ENCODE measurements around the gene ZNF282. TPM values are rescaled to one million over a fixed set of nuclear protein-coding genes. Genes with fewer than 3 reads are reported as not detected.
A peak's percentile ranks its signal among the peaks of the same experiment; 100 is the strongest.

The ZNF282 gene
- 15.7 and 20.7 TPM in 2 replicates for polyA plus RNA-seq (2014; cell fraction: cytosol; rRNA removed)
- polyA plus RNA-seq (2014; cell fraction: nucleus; rRNA removed): 17.6 and 21.2 TPM in 2 replicates

DNA sequence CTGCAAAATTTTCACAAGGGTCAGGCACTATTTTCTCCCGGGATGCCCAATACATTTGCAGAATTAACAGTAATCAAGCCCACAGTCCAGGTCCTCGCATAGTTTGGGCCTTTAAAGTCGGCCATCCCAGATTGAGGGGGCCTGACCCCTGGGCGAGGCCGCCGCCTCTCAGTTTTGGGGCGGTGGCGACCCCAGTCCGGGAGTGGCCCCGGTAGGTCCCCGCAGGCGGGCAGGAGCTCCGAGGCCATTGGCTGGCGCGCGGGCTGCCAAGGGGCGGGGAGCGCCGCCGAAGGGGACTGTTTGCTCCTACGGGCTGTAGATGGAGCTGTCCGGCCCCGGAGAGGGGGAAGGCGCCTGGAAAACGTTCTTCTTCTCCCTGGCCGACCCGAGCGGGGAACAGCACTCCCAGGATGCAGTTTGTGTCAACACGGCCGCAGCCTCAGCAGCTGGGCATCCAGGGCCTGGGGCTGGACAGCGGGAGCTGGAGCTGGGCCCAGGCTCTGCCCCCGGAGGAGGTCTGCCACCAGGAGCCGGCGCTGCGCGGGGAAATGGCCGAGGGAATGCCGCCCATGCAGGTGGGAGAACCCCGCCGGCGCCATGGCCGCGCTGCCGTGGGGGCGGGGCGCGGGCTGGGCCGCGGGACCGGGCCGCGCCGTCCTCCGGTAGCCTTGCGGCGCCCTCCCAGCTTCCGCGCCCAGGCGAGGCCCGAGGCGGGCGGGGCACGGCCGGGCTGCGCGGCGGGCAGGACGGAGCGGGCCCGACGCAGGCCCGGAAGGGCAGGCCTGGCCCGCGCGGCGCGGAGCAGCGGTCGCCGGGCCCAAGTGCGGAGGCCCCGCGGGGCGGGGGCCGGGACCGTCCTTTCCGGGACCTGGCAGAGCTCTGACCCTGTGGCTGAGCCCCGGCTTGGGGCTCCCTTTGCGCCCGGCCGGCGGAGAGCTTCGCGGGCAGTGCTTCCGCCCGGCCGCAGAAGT lies at the start of gene ZNF282:
Gene ZNF282 (plus strand): TSS at position 367 of the 971 bp plus-strand sequence. CDS start 44 bp downstream, at position 411.
- peak; percentile 88 for DNase-seq (ENCODE audit: low spot score)

DNA sequence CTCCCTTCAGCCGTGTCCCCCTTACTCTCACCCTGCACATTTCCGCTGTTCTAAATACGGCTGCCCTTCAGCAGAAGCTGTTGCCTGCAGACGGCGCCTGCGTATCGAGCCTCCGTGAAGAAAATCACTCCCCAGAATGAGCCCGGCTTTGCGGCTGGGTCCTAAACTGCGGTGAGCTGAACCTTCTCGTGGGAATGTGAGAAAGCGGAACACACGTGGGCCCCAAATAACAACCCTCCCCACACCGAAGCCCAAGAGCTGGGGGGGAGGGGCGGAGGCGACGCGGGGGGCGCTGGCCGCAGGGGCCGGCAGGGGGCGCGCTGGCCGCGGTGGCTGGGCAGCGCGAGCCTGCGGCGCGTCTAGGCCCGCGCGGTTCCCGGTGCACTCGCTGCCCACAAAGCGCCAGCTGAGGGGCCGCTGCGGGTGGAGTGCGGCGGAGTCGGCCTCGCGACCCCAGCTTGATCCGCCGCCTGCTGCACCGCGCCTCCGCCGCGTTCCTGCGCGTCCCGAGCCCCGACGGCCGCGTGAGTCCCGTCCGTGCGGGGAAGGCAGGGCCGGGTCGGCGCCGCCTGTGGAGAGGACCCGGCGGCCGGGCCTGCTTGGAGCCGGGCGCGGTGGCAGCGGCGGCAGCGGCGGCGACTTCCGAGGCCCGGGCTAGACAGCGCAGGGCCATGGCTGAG lies 48.1 kb upstream of the ZNF282 start, which contains the start of gene ZNF398:
Gene ZNF398 (plus strand): TSS at position 382 of the 680 bp plus-strand sequence. CDS start 290 bp downstream, at position 672.
- peak; percentile 77 for DNase-seq (ENCODE audit: low spot score)

DNA sequence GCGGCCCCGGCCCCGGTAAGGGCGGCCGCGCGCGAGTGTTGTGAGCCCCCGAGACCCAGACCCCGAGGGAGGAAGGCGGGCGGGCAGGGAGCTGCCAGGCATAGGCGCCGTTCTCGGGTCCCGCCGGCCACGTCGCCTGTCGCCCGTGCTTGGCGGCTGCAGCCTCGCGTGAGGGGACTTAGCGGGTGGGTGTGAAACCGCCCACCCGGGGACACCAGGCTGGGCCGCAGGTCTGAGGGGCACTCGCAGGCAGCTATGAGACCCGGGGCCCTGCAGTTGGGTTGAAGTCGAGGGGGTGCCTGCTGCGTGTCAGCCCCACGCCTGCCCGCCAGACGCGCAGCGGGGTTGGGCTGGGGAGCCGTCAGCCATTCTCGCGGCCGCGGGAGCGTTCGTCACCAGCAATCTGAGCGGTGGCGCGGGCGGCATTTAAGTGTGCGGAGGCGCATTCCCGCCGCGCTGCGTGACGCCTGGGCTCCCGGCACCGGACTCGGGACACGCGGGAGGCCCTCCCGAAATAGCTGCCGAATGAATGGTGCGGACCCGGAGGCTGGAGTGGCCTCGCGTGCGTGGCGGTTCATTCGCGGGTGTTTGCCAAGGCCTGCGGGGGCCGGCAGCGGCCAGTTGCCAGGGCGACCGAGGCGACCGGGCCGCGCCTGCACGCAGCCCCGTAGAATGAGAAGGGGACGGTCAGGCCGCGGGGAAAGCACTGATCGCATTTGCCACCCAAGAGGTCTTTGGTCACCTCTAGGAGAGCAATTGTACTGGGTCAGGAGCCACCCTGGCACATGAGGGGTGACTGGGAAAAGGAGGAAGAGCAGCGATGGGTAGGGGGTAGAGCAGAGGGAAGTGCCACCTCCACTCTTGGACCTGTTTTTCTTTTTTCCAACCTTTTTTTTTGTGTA lies 47.3 kb upstream of the ZNF282 start:
- peak; percentile 44 for DNase-seq (ENCODE audit: low spot score)

DNA sequence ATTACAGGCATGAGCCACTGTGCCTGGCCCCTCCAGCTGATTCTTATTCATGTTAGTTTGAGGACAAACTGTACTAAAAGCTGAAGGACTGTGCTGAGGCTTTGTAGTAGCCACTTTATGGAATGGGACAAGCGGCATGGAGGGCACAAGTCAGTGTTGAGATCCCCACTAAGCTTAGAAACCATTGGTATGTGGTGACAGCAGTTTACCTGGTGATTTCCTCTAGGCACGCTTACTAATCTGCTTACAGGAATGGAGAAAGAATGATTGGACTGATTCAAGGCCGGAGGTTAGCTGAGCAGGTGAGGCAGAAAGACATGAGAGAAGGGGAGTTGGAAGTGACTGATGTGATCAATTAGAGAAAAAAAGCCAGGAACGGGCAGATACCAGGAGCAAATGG lies 44.4 kb upstream of the ZNF282 start:
- DNase-seq (ENCODE audit: low spot score): no peak

DNA sequence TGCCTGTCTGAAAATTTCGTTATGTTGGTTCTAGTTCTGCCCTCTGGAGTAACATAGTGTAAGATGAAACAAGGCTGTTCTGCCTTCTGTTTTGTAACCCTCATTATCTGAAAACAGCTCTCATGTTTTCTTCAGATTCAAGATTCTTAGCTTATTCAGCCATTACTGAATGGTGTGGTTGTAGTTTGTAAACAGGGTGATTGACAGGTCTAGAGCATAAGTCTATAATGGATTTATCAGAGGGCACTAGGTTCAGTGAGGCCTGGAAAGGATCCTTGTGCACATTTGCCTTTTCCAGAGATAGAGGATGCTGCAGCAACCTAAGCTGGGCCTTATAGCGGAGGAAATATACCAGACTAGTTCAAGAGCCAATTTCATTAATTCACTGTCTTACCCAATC lies 42.0 kb upstream of the ZNF282 start:
- no peak for DNase-seq (ENCODE audit: low spot score)

DNA sequence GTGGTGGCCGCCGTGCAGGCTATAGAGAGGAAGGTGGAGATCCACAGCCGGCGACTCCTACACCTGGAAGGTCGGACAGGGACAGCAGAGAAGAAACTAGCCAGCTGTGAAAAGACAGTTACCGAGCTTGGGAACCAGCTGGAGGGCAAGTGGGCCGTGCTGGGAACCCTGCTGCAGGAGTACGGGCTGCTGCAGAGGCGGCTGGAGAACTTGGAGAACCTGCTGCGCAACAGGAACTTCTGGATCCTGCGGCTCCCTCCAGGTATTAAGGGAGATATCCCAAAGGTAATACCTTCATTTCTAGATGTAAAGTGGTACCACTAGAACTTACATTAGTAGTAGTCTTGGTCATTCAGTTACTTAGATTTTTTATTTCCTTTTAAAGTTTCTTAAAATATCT lies 41.3 kb upstream of the ZNF282 start:
- DNase-seq (ENCODE audit: low spot score): no peak

DNA sequence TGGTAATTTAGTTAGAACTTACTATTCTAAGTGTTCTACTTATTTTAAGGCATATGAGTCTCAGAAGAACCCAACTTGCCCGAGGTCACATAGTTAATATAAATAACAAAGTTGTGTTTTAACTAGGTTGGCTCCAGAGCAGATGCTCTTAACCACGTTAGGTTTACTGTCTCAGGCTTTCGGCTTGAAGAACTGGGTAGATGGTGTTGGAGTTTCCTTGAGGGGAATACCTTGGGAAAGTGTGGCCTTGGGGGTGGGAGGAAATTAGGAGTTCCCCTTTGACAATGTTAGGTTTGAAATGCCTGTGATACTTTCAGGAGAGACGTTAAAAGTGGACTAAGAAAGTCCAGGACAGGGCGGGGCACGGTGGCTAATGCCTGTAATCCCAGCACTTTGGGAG lies 38.4 kb upstream of the ZNF282 start:
- DNase-seq (ENCODE audit: low spot score): no peak

DNA sequence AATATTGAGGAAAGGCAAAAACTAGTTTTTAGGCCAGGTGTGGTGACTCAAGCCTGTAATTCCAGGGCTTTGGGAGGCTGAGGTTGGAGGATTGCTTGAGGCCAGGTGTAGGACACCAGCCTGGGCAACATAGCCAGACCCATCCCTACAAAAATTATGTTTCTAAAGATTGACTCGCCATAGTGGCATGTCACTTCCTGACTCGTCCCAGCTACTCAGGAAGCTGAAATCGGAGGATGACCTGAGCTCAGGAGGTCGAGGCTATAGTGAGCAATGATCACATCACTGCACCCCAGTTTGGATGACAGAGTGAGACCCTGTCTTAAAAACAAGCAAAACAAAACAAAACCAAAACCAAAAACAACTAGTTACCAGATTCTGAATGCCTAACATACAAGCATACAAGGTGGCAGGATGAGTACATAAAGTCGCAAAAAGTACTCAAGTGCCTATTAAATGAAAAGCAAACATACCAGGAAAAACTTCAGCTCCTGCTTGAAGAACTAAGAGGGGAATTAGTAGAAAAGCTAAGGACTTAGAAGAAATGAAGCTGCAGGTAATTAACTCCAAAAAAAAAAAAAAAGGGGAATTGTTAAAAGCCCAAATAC lies 34.0 kb upstream of the ZNF282 start:
- DNase-seq (ENCODE audit: low spot score): no peak

DNA sequence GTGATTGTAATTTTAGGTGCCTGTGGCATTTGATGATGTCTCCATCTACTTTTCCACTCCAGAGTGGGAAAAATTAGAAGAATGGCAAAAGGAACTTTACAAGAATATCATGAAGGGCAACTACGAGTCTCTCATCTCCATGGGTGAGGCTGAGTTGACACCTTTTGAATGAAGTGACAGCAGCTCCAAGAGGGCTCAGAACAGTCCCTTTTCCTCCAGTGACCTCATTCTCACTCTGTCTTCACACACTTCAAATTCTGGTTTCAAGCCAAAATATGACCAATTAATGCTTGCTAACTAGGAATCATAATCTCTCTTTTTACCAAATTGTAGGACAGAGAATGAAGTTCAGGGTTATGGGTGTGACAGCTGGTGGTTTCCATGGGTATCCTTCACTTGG lies 29.2 kb upstream of the ZNF282 start:
- no peak for DNase-seq (ENCODE audit: low spot score)

DNA sequence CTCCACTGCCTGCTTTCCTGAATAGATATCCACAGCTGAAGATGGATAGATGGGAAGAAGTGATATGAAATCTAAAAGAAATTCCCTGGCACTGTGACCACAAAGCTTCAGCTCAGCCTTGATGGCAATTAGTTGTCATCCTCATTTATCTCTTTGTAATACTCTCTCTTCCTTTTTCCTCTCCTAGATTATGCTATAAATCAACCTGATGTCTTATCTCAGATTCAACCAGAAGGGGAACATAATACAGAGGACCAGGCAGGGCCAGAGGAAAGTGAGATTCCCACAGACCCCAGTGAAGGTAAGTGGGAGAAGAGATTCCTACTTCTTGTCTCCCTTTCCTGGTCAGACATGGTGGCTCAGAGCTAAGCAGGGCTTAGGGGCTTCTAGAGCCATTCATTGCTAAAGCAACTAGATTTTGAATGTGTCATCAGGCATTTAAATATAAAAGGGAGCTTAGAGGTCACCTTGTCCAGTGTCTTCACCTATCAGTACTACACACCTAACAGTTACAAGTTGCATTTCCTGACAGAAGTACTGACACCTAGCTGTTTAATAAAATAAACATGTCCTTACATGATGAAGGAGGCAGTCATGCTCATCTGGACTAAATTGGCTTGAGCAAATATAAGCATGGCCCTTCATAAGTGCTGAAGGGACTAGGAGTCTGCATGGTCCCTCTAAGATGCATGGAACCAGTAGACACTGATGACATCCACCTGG lies 28.6 kb upstream of the ZNF282 start:
- DNase-seq (ENCODE audit: low spot score): no peak

DNA sequence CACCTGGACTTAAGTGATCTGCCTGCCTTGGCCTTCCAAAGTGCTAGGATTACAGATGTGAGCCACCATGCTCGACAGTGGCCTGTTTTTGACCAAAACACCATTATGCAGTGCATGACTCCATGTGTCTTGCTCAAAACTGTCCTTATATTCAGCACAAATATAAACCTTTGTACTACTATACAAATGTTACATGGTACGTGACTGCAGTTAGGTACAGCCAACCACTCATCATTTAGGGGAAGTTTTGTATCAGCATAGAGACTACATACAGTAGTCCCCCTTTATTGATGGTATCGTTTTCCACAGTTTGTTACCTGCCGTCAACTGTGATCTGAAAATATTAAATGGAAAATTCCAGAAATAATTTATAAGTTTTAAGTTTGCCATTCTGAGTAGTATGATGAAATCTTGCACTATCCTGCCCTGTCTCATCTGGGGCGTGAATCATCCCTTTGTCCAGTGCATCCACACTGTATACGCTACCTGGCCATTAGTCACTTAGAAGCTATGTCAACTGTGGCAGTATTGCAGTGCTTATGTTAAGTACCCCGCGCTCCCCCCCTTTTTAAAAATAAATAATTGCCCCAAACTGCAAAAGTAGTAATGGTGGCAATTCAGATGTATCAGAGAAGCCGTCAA lies 23.3 kb upstream of the ZNF282 start:
- DNase-seq (ENCODE audit: low spot score): no peak

DNA sequence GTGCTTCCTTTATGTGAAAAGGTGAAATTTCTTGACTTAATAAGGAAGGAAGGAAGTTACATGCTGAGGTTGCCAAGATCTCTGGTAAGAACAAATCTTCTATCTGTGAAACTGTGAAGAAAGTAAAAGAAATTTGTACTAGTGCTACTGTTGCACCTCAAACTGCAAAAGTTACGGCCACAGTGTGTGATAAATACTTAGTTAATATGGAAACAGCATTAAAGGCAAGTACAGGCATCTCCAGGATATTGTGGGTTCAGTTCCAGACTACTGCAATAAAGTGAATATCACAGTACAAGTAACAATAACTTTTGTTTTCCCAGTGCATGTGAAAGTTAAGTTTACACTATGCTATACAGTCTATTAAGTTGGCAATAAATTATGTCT lies 22.8 kb upstream of the ZNF282 start:
- no peak for DNase-seq (ENCODE audit: low spot score)

DNA sequence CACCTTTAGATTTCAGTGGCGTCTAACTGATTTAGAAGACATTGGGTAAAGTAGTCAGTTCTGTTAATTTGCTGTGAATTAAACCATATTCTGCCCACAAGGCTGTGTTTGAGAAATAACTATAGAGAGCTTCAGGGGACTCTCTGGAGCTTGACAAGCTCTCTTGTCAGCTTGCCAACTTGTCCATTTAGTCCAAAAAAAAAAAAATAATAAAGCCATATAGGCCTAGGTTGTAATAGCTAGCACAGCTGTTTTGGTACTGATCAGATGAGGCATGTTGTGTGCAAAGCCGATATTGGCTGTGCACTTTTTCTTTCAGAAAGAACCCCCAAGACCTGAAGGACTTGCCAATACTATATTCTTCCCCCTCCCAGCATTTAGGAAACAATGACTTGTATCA lies 20.2 kb upstream of the ZNF282 start:
- DNase-seq (ENCODE audit: low spot score): no peak

DNA sequence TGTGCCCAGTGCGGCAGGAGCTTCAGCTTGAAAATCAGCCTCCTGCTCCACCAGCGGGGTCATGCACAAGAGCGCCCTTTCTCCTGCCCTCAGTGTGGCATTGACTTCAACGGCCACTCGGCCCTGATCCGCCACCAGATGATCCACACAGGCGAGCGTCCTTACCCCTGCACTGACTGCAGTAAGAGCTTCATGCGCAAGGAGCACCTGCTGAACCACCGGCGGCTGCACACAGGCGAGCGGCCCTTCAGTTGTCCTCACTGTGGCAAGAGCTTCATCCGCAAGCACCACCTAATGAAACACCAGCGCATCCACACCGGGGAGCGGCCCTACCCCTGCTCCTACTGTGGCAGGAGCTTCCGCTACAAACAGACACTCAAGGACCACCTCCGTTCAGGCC lies 16.1 kb upstream of the ZNF282 start:
- DNase-seq (ENCODE audit: low spot score): no peak

DNA sequence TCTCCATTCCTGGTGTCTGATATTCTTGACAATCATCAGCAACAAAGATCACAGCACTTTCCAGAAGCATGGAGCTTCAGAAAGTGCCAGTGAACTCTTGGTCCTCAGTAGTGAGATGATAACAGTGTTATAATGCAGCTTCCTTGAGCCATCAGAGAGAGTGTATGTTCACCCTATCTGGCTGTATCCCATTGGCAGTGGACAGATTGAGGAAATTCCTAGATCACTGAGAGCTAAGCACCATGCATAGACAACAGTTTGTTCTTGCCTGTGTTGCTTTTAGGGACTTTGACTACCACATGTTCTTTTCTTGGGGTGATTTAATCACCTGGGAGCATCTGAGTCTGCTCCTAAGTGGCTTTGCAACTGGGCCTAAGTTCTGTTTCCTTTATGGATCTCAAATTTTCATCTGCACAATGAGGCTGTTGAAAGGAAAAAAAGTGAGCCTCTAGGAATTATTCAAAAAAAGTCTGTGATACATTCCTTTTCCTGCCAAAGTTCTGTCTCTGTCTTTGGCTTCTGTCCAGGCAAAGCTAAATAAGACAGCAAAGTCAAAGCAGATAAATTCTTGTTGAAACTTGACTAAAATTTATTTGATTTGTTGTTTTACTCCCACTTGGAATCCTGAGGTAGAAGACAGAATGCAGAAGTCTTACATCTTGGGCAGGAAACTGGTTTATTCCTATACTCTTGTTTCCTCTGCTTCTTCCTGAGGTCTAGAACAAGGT lies 14.5 kb upstream of the ZNF282 start:
- DNase-seq (ENCODE audit: low spot score): no peak

DNA sequence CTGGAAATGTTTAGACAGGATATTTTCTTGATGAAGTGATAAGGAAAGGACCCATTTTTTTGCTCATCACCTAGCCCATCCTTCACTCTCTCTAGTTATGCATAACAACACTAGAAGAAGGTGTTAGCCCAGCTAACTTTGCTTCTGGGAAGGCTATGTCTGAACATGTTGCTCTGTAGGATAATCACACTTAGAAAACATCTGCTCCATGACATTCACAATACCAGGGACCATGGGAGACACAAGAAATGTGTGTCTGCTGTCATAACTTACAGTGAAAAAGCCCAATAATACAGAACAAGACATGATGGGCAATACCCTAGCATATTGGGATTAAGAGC lies 13.9 kb upstream of the ZNF282 start:
- no peak for DNase-seq (ENCODE audit: low spot score)

DNA sequence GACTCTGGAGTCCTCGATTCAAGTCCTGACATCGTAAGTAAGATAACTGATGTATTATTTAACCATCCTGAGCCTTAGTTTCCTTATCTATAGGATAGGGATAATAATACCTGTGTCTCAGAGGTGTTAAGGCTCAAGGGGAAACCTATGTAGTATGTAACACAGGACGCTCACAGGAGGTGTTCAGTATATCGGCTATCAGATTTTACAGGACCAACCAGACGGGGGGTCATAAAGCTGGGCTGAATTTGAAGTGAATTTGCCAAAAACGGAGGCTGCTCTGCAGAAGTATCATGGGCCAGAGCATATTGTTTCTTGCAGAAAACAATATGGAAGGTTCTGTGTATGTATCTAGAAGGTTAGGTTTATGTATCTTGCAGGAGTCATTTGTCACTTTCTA lies 11.1 kb upstream of the ZNF282 start:
- DNase-seq (ENCODE audit: low spot score): no peak

DNA sequence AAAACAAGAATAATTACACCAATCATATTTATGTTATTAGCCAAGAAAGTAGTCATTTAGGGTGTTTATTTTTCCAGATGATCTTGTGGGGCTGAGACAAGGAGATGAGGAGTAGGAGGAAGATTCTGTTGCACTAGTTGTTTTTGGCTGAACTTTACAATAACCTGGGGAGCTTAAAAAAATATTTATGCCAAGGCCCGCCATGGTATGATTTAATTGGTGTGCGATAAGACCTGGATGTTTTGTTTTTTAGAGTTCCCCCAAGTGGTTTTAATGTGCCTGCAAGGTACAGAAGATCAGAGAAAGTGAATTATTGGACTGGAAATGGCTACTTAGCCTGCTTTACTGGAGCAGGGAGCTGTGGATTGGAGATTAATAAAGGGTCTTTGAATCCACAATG lies 7.1 kb upstream of the ZNF282 start:
- DNase-seq (ENCODE audit: low spot score): no peak

DNA sequence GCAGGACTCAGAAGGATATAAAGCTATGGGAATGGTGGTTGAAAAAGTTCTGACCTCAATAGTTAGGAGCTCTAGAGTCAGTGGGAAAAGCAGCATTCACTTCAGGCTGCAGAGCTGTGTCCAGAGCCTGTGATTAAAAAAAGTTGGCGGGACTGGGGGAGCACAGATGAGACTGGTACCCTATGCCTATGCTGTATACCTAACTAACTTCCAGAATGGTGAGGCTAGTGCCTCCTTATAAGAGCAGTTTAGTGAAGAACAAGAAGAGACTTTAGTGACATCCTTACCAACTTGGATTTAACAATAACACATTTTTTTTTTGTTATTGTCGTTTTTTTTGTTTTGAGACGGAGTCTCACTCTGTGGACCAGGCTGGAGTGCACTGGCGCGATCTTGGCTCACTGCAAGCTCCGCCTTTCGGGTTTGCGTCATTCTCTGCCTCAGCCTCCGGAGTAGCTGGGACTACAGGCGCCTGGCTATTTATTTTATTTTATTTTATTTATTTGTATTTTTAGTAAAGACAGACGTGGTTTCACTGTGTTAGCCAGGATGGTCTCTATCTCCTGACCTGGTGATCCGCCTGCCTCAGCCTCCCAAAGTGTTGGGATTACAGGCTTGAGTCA lies 6.6 kb upstream of the ZNF282 start:
- no peak for DNase-seq (ENCODE audit: low spot score)
